Right ventricle myocardium superior (tissue), 1 donor: ENCODE data around the gene SMIM30. TPM values are rescaled to one million over a fixed set of nuclear protein-coding genes. Genes with fewer than 3 reads are reported as not detected.
"Not testable (repeated sequence)": the region's sequence is repeated elsewhere in the genome, so short reads cannot be mapped to it uniquely, and the experiment has no call there.

Experiments
- ATAC-seq: fragments of 200-7000 bp; cut with Tn5 transposase; one replicate; pipeline ENCODE4 v1.9.1; 2020; ENCODE audit warnings: mild to moderate bottlenecking; ENCODE audit not compliant: poor library complexity
- DNase-seq: peaks from one replicate; pipeline ENCODE4 v3.0.0-alpha.2; 2020
- intact Hi-C: fragments of 100-400 bp; cut with DNase I; formaldehyde crosslinking; loops from one replicate; pipeline ENCODE4 v1.11.2; 2022
- total RNA-seq: library from RNA; stranded (reverse); fragmentation: NEBNext Ultra II Directional; extraction: Animal tissue kit (Norgen Biotek cat#: 25700); gene quantifications from one replicate; pipeline ENCODE4 v1.2.1, GENCODE V29; 2021
- donor health status: DM: no; HTN: yes; CAD: no; lungs with severe emphysema.

SMIM30 gene
- total RNA-seq, 1 donor from 2014 or later = 118 TPM

DNA sequence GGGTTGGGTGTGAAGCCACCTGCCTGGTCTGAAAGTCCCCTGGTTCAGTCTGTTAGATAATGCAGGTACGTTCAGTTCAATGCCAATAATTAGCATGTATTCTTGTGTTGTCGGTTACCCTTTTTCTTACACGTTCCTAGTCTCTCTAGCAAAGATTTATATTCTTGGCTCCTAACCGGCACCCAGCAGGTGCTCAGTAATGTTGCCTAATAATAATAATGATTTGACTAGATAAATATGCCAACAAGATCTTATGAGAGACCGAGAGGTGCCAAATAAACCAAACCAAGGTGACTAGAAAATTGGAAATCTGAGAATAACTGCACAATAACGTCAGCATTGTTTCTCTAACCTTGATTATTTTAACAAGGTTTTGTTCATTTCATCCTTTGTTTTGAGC is 1.1 kb upstream of the SMIM30 start:
- ATAC-seq (no peak), DNase-seq (no peak)
- intact Hi-C loops = loop anchor here (10.0 kb wide), 1 partner anchor 185 kb away; a partner anchor contains a TSS

DNA sequence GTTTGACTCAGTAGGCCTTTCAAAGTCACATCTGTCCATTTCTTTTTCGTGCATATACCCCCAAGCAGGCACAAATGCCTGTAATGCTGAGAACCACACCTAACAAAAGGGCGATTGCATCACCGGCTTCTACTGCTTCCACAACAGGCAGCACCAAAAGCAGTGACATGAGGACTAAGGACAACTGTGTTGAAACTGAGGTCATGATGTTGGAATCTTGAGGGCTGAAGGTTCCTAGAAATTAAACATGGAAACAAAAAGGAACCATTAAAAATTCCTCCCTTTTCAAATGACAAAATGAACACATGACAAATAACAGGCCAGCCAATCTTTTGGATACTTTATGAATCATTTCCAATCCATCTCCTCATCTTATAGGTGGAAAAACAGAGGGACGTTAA is 980 bp downstream of the SMIM30 start:
- ATAC-seq = peak; percentile 45
- not testable (repeated sequence) for DNase-seq
- intact Hi-C loops = loop anchor here (10.0 kb wide), 1 partner anchor 183 kb away; a partner anchor contains a TSS

DNA sequence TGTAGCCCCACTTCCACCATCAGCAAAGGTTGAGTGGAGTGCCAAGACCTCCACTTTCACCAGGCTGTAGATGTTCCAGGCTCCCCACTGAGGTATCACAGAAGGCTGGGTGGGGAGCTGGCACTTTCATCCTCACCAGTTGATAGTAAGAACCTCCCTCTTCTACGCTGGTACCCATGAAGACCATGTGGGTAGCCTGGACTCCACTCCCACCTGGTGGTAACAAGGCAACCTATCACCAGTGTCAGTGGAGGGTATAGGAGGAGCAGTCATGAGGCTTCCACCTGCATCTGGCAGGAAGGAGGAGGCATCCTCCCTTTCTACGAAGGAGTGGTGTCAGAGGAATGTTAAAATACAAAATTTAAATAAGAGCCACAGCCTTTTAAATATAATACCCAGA is 4.4 kb downstream of the SMIM30 start:
- no peak for ATAC-seq
- DNase-seq = no peak
- intact Hi-C loops = loop anchor here (10.0 kb wide), 1 partner anchor 179 kb away; a partner anchor contains a TSS

DNA sequence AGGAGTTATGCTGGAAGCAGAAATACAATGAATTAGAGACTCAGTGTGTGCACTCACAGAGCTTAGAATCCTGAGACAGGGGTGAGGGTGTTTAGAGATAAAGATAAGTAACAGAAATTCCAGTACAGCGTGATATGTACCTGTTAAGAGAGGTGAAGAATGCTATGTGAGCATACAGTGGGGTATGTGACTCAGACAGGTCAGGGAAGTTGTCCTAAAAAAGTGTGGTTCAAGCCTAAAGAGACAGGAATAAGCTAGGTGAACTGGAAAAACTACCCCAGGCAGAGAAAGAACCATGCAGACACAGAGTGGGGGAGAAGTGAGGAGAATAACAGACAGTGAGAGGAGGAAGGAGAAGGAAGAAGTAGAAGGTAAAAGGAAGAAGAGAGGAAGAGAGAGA is 8.6 kb downstream of the SMIM30 start:
- DNase-seq = no peak
- no peak for ATAC-seq
- intact Hi-C loops = loop anchor here (10.0 kb wide), 1 partner anchor 175 kb away; a partner anchor contains a TSS

DNA sequence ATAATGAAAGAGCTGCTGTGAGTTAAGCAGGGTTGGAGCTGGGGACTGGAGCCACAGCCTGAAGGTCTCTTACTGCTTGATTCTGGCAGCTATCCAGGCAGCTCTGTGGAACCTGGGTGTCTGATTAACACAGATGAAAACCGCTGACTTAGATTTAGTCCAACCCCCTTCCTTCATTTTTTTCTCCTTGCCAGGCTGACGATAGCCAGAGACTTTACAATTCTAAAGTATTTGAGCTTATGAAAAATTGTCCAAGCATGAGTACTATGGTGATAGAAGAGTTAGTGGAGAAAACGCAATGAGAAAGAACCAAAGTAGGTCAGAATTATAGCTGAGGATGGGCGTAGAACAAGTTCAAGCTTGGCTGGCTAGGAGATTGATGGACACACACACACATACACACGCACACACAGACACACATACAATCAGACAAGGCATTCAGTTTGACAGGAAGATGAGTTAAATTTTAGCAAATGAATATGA is 18.2 kb downstream of the SMIM30 start:
- DNase-seq = peak; percentile 44
- peak; percentile 89 for ATAC-seq
- intact Hi-C loops = no loop called here

DNA sequence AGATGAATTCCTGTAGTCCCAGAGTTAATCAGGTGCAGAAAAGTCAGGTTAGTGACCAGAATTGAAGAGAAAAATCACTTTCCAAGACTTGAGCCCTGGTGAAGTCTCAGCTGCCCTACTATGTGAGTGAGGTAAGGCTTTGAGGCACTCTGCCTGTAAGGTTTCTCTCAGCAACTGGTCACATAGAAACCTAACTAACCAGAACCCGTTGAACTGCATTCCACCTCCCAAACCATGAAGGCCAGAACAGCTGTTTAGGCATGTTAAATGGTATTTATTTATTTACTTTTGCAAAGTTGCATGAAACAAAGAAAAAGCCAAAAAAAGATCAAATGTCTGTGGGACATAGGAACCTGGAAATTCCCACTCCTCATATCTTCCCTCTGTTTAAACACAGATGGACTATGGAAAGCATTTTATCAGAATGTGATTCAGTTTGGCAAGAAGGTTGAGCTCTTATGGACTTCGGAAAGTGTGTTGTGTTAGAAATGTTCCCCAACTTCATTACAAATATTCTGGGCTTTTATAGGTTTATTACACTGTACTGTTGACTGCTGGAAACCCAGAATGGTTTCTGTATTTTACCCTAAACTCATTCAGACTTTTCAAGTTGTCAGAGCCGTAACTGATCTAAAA is 19.0 kb downstream of the SMIM30 start:
- peak; percentile 27 for ATAC-seq
- intact Hi-C loops = no loop called here
- DNase-seq = no peak

DNA sequence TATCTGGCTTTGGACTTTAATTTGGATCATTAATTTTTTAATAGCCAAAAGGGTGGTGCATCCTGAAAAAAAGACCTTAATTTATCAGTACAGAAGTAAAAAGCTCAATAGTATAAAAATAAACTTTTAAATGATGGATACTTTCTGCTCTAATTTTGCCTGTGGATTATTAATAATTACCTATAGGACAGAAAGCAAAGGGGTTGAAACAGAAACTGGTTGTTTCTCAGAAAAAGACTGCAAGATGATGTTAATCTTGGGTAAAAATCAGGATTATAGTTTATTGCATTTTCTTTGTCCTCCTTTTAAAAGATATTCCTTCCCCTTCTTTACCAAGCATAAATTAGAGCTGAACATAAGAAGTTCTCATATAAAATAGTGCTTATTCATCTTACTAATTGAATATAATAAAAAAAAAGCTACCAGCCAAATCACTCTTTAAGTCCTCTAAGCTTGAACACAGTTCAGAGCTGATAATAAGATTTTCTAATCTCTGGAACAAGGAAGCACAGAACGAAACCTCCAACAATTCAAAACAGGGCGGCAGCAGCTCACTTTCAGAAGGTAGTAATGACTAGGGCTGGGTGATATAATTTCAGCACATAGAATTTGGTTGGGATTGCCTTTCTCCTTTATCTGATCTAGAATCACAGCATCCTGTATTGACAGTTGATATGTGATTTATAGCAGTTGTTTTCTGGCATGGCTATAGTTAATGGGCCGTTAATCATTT is 23.7 kb downstream of the SMIM30 start:
- ATAC-seq (no peak), DNase-seq (no peak)
- intact Hi-C loops = no loop called here

DNA sequence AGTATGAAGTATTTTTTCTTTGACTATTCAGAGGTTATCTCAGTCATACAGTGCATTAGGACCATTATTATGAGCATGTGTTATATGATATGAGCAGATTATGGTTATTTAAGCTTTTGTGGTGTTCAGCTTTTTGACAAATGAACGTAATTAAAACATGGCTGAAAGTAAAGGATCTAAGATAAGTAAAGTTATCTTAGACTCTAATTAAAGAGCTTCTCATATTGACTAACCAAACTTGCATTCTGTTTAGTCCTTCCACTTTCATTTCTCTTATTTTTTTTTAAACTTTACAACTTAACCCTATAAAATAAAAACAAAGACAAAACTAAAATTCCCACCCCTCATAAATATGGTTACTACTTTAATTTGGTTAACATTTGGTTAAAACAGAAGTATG is 24.8 kb downstream of the SMIM30 start:
- no peak for ATAC-seq
- intact Hi-C loops = no loop called here
- no peak for DNase-seq

DNA sequence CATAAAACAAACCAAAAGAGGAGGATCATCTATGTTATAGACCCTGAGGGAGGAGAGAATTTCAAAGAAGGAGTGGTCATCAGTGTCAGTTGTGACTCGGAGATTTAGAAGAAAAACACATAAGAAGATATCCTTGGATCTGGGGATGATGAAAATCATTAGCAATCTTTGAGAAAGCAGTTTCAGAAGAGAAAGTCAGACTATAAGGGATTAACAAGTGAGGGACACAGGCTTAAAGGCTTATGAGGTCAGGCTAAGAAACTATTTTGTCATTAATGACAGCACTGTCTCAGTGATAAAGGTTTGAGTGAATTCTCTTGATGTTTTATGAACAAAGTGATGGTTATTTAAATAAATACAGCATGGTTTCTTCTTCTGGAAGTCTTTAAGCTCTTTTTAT is 25.6 kb downstream of the SMIM30 start:
- intact Hi-C loops = no loop called here
- ATAC-seq = no peak

DNA sequence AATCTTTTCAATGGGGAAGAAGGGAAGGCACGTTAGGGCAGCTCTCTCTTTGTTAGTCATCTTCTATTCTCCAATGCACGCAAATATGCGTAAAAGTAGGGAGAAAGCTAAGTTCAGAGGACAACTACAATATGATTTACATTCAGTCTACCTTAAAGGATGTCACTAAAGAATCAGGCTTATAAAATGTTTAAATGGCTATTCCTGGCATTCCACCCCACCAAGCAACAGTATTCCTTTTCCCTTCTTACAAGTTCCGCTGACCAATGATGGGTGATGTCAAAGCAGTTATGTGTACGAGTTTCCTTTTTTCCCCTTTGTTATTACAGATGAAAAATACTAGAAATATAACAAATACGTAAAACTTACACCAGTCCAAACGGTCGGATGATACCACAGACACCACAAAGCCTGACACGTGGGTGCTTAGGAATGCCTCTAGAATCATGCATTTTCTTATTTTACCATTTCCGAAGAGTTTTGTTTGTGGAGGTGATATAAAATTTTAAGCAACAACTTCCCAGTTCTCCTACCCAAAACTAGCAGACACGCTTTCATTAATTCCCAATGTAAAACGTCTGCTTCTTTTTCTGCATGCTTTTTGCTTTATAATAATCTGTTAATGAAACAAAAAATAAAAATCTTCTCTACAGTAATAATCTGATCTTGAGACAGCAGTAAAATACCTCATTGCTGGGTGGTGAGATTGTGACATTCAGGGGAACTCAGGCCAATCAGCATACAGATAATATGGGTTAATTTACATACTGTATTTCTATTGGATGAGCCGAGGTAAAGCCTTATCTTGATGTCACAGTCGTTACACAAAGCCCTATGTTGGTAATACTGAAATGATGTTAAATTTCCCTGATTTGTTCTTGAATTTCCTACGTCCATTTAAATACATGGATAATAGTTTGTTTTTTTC is 31.0 kb downstream of the SMIM30 start:
- intact Hi-C loops = no loop called here
- peak; percentile 69 for ATAC-seq
- no peak for DNase-seq

More for the DNA sequence above, 25.6 kb downstream of the SMIM30 start:
- no peak for DNase-seq

DNA sequence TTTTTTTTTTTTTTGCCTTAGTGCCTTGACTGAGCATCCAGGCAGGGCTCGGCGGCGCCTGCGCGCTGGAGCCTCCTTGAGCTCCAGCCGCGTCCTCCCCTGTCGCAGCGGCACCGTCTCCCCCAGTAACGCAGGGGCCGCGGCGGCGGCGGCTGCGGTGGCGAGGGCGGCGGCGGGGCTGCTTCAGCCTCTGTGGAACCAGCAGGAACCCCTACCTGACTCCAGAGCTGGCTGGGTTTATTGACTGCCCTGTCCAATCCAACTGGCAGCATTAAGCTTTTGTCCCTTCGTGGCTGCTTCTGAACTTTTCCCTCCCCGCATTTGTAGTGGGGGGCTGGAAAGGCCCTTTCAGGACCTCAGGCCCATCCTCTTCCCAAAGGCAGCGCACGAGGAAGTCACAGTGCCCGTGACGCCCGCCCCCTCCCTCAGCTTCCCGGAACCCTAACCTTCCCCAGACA is 31.9 kb downstream of the SMIM30 start, which contains the start of gene GPR85:
Gene GPR85 (minus strand): TSS at position 397 of the 458 bp plus-strand sequence. CDS start 2,106 bp downstream, outside the sequence.
- ATAC-seq (peak; percentile 96), DNase-seq (peak; percentile 69)
- intact Hi-C loops = no loop called here

DNA sequence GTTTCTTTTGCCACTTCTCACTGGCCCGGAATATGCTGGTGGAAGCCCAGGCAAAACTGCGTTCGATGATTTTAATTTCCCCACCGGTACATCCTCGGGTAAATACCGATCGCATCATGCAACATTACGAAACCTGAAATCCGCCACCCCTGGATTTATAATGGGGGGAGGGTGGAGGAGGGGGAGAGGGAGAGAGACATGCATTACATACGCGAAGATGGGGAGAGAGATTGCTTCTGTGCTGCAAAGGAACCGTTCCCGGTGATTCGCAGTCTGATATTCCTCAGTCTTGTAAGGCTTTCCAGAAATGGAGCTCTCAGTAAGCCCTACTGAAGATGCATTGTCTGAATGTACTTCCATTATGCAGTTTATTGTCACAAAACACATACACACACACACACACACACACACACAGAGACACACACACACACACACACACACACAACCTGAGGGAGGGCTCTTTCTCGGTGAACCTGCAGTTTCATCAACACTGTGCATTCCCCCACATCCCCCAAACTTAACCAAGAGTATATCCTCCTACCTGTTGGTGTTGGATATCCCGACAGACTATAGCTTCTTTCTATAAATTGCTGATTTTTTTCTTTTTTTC is 32.5 kb downstream of the SMIM30 start:
- ATAC-seq (peak; percentile 35), DNase-seq (no peak)
- intact Hi-C loops = no loop called here

DNA sequence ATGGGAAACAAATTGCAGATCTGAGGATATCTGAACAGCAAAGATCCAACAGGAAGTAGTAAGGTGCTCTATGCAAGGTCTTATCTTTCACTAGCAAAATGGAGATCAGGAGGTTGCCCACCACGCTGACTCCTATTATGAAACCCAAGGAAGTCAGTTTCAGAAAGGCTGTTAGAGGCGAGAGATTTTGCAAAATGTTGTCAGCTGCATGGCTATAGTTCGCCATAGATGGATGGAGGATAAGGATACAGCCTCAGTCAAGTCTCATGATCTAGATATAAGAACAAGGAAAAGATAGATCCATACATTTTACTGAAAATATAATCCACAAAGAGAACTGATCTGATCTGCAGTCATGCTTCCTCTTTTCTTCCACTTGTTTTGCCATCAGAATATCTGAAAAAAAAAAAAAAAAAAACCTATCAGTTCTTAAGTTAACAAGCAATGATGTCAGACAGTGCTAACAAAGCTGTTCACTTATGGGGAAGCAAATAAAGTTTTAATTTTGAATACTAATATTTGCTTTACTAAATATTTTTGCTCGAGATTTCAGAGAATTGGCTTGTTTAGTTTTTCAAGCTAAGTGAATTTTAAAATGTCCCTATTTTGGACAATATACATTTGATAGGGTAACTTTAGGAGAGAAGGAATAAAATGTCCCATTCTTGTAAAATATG is 33.7 kb downstream of the SMIM30 start:
- DNase-seq (no peak), ATAC-seq (no peak)
- intact Hi-C loops = no loop called here

DNA sequence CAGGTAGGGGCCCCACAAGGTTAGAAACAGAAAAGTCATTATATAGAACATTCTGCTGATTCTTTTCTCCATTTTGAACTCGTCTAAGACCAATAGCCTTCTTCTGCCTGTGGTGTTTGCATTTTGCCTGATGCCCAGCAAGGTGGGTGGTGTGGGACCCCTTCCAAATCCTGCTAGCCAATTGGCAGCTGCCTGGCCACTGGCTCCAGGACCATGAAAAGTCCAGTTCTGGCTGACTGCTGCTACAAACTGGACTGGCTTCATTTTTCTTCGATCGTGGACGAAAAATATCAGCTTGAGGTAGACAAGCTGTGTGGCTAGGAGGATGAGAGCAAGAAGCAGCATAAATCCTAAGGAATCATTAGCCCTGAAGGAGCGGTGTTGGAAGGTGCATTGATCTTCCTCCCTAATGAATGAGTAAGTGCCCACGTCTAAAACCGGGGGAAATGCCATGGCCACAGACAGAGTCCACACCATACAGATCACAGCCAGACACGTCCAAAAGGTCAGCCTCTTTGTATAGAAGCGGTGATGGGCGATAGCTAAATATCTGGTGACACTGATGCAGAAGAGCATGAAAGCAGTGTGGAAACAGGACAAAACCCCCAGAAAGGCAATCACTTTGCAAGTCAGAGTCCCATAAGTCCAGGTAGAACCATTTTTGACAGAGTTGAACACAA is 34.4 kb downstream of the SMIM30 start:
- intact Hi-C loops = no loop called here
- DNase-seq (no peak), ATAC-seq (no peak)

DNA sequence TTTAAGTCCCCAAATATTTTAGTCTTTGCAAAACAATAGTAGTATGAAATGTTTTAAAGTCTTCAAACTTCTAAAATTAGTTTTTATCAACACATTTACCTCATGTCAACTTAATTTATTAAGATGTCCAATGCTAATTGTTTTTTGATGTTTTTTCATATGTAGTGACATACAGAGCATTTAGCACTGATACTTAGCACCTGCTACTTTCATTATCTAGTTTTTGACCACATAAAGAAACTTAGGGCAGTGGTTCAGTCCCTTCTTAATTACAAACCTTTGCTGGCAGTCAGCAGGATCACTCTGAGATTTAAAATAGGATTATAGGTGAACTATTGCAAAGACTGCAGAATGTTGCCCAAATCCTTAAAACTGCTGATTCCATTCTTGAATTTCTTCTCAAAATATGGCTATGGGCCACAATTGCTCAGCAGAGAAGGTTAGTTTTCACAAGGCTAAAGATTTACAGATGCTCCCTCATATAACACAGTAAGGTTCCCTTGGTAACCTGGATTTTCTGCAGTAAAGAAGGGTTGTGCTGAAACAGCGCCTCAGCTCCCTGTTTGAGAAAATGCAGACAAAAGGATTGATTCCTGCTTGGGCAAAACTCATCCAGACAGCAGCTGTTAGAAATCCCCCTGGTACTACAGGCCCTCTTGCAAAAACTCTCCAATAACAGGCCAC is 35.1 kb downstream of the SMIM30 start:
- ATAC-seq = no peak
- intact Hi-C loops = no loop called here
- DNase-seq = no peak

DNA sequence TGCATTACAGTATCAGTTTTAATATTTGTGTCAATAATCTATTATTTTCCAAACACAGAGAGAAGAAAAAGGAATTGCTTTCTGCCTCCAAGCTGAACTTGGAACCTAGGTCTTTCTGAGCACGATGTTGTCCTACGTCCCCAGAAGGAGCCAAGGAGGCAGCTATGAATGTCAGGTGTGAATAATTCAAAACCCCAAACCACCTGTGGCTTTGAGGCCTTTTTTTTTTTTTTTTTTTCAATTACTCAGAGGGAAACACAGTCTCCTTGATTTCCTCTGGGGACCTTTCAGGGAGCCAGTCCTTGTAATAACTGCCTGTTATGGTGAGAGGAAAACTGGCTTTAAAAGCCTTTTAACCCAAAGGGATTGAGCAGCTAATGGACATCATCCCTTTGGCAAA is 40.0 kb downstream of the SMIM30 start:
- intact Hi-C loops = no loop called here
- DNase-seq (no peak), ATAC-seq (no peak)

DNA sequence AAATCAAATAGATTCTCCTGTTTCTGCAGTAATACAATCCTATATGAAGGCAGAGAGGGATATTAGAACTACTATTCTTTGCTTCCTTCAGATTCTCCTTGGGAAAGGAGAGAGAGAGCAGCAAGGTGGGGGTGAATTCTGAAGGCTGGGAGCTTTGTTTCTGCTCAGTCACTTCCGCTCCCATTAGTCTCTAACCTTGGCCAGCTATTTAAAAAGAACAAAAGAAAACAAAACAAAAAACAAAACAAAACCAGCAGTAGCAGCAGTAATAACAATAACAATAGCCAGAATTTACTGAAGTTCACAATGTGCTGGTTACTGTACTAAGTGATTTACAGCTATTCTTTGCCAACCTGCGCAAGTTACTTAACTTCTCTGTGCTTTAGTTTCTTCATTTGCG is 41.7 kb downstream of the SMIM30 start:
- ATAC-seq = no peak
- intact Hi-C loops = no loop called here
- no peak for DNase-seq
